ENCODE results near the gene KCNK10. TPM values are rescaled to one million over a fixed set of nuclear protein-coding genes. Genes with fewer than 3 reads are reported as not detected.
"Not testable (repeated sequence)": the region's sequence is repeated elsewhere in the genome, so short reads cannot be mapped to it uniquely, and the experiment has no call there.

KCNK10 gene
- total and polyA plus RNA-seq, 2 donors from 2014 or later, result 0.54 to 1.1 TPM

- Histone ChIP-seq H3K9me3 (ENCODE audit: control insufficient read depth in 2 of 3, insufficient read depth in 1 of 3, low read length in 3 of 3) (no peaks in the 10 kb centered on the region), H3K36me3 (ENCODE audit: control insufficient read depth in 2 of 3, insufficient read depth in 3 of 3, low read length in 3 of 3) (no peaks in the 10 kb centered on the region), H3K9ac (ENCODE audit: low read length in 3 of 3) (no peak overlapping the region), H3K4me3 (ENCODE audit: low read length in 3 of 3) (no peak overlapping the region), H3K27me3 (ENCODE audit: control insufficient read depth, insufficient read depth, low read length) (no peaks in the 10 kb centered on the region), H3K4me1 (ENCODE audit: control insufficient read depth in 2 of 3, insufficient read depth in 2 of 3, low read depth in 1 of 3, low read length in 3 of 3) (peaks cover 0 to 1% (median 0%) of the 10 kb centered on the region in 3 donors), H3K27ac (ENCODE audit: low read depth in 2 of 2, low read length in 2 of 2) (no peak overlapping the region)
- DNase-seq (no peak), FAIRE-seq (no peak)
- no peak for TF ChIP-seq CTCF (IDR thresholded peaks at IDR 0.05; ENCODE audit: borderline replicate concordance, extremely low read depth, insufficient read depth)
- intact Hi-C loops (cut with DNase I), result no loop called here
Observed at GRCh38 chr14:88264116-88264515, 59.0 kb downstream of the KCNK10 start.

DNA sequence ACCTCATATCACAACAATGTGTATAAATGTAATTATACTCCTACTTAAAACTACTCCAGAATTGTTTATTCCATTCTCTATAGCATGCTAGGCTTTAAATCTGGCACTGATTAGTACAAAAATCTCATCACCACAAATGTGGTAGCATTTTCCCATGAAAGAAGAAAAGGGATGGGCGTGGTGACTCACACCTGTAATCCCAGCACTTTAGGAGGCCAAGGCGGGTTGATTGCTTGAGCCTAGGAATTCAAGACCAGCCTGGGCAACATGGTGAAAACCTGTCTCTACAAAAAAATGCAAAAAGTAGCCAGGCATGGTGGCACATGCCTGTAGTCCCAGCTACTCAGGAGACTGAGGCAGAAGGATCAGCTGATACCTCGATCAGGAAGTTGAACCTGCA is 61.8 kb downstream of the KCNK10 start:
- intact Hi-C loops (cut with DNase I); H3K9me3 ChIP-seq (ENCODE audit: control insufficient read depth in 2 of 3, insufficient read depth in 1 of 3, low read length in 3 of 3); H3K27ac ChIP-seq (ENCODE audit: low read depth in 2 of 2, low read length in 2 of 2); FAIRE-seq; H3K27me3 ChIP-seq (ENCODE audit: control insufficient read depth, insufficient read depth, low read length); H3K36me3 ChIP-seq (ENCODE audit: control insufficient read depth in 2 of 3, insufficient read depth in 3 of 3, low read length in 3 of 3); H3K9ac ChIP-seq (ENCODE audit: low read length in 3 of 3); H3K4me1 ChIP-seq (ENCODE audit: control insufficient read depth in 2 of 3, insufficient read depth in 2 of 3, low read depth in 1 of 3, low read length in 3 of 3); DNase-seq: not testable (repeated sequence)
- peak overlapping the region in 1 of 3 donors; percentile 11 for H3K4me3 ChIP-seq (ENCODE audit: low read length in 3 of 3)

- no peak for TF ChIP-seq CTCF (IDR thresholded peaks at IDR 0.05; ENCODE audit: borderline replicate concordance, extremely low read depth, insufficient read depth)
- no peak for DNase-seq
- Histone ChIP-seq H3K9me3 (ENCODE audit: control insufficient read depth in 2 of 3, insufficient read depth in 1 of 3, low read length in 3 of 3) (no peaks in the 10 kb centered on the region), H3K4me1 (ENCODE audit: control insufficient read depth in 2 of 3, insufficient read depth in 2 of 3, low read depth in 1 of 3, low read length in 3 of 3) (no peaks in the 10 kb centered on the region), H3K27me3 (ENCODE audit: control insufficient read depth, insufficient read depth, low read length) (no peaks in the 10 kb centered on the region), H3K36me3 (ENCODE audit: control insufficient read depth in 2 of 3, insufficient read depth in 3 of 3, low read length in 3 of 3) (no peaks in the 10 kb centered on the region), H3K4me3 (ENCODE audit: low read length in 3 of 3) (no peak overlapping the region), H3K27ac (ENCODE audit: low read depth in 2 of 2, low read length in 2 of 2) (no peak overlapping the region), H3K9ac (ENCODE audit: low read length in 3 of 3) (no peak overlapping the region)
- no peak for FAIRE-seq
- intact Hi-C loops (cut with DNase I), result no loop called here
Observed at GRCh38 chr14:88258021-88258420, 65.0 kb downstream of the KCNK10 start.

DNA sequence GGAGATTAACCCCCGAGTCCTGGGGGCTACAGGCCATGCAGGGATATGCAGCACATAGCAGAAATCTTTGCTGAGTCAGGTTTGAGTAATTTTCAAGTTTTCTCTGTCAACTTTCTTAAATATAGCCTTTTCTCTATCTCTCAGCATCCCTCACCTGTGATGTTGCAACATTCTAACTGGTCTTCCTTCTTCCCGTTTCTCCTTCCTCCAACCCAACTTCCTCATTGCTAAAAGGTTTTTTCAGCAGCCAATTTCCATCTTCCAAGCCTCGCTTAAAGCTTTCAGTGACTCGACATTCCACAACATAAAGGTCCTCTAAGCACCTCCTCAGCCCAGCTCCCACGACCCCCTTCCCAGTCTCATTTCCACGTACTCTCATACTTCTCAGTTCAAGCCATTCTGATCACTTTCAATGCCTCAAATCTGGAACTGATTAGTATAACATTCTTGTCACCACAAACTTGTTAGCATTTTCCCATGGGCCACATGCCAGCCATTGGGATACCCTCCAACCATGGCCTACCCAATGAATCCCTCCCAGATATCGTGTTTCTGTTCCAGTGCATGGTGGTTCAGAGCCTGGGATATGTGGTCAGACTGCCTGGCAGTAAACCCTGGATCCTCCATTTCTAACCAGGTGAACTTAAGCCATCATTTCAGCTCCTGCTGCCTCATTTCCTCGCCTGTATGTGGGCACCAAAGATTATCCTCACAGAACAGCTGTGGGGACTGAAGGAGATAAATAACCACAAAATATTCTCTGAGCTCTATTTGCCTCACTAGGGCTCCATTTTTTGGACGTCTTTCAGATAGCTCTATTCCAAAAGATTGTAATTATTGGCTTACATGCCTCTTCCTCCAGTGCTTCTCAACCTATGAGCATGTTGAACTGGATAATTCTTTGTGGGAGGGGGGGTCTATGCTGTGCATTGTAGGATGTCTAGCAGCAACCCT is 65.8 kb downstream of the KCNK10 start:
- H3K27ac ChIP-seq (ENCODE audit: low read depth in 2 of 2, low read length in 2 of 2), result no peak overlapping the region
- no peaks in the 10 kb centered on the region for H3K27me3 ChIP-seq (ENCODE audit: control insufficient read depth, insufficient read depth, low read length)
- FAIRE-seq, result no peak

More for the DNA sequence above, 65.8 kb downstream of the KCNK10 start:
- Histone ChIP-seq H3K36me3 (ENCODE audit: control insufficient read depth in 2 of 3, insufficient read depth in 3 of 3, low read length in 3 of 3) (no peaks in the 10 kb centered on the region), H3K9ac (ENCODE audit: low read length in 3 of 3) (no peak overlapping the region), H3K4me3 (ENCODE audit: low read length in 3 of 3) (no peak overlapping the region), H3K4me1 (ENCODE audit: control insufficient read depth in 2 of 3, insufficient read depth in 2 of 3, low read depth in 1 of 3, low read length in 3 of 3) (no peaks in the 10 kb centered on the region), H3K9me3 (ENCODE audit: control insufficient read depth in 2 of 3, insufficient read depth in 1 of 3, low read length in 3 of 3) (no peaks in the 10 kb centered on the region)
- no peak for DNase-seq
- no peak for TF ChIP-seq CTCF (IDR thresholded peaks at IDR 0.05; ENCODE audit: borderline replicate concordance, extremely low read depth, insufficient read depth)
- intact Hi-C loops (cut with DNase I), result no loop called here

Measured in kidney (tissue), 14 donors.